ENCODE results near the gene UBE2QL1.
"Not testable (repeated sequence)": the region's sequence is repeated elsewhere in the genome, so short reads cannot be mapped to it uniquely, and the experiment has no call there.

UBE2QL1 gene

GRCh38 chr5:6495433-6496206, 47.0 kb downstream of the UBE2QL1 start:
- no peak for DNase-seq (ENCODE audit: low read depth in 1 of 2, low spot score in 1 of 2)

GRCh38 chr5:6496207-6496584, 47.5 kb downstream of the UBE2QL1 start:
- DNase-seq (ENCODE audit: low read depth in 1 of 2, low spot score in 1 of 2) = no peak

- DNase-seq (ENCODE audit: low read depth in 1 of 2, low spot score in 1 of 2) = no peak
Observed at GRCh38 chr5:6496636-6497035, 48.0 kb downstream of the UBE2QL1 start.

- DNase-seq (ENCODE audit: low read depth in 1 of 2, low spot score in 1 of 2) = no peak
Observed at GRCh38 chr5:6497262-6497661, 48.6 kb downstream of the UBE2QL1 start.

GRCh38 chr5:6498968-6499367, 50.3 kb downstream of the UBE2QL1 start:
- DNase-seq (ENCODE audit: low read depth in 1 of 2, low spot score in 1 of 2) = no peak

GRCh38 chr5:6501701-6502100, 53.0 kb downstream of the UBE2QL1 start:
- DNase-seq (ENCODE audit: low read depth in 1 of 2, low spot score in 1 of 2) = no peak

GRCh38 chr5:6502421-6502820, 53.8 kb downstream of the UBE2QL1 start:
- DNase-seq (ENCODE audit: low read depth in 1 of 2, low spot score in 1 of 2) = no peak

GRCh38 chr5:6503342-6503741, 54.7 kb downstream of the UBE2QL1 start:
- no peak for DNase-seq (ENCODE audit: low read depth in 1 of 2, low spot score in 1 of 2)

- no peak for DNase-seq (ENCODE audit: low read depth in 1 of 2, low spot score in 1 of 2)
Observed at GRCh38 chr5:6504677-6505415, 56.2 kb downstream of the UBE2QL1 start.

- no peak for DNase-seq (ENCODE audit: low read depth in 1 of 2, low spot score in 1 of 2)
Observed at GRCh38 chr5:6505416-6505755, 56.7 kb downstream of the UBE2QL1 start.

- no peak for DNase-seq (ENCODE audit: low read depth in 1 of 2, low spot score in 1 of 2)
Observed at GRCh38 chr5:6505783-6506557, 57.3 kb downstream of the UBE2QL1 start.

- no peak for DNase-seq (ENCODE audit: low read depth in 1 of 2, low spot score in 1 of 2)
Observed at GRCh38 chr5:6506611-6507010, 58.0 kb downstream of the UBE2QL1 start.

GRCh38 chr5:6508931-6509330, 60.3 kb downstream of the UBE2QL1 start:
- no peak for DNase-seq (ENCODE audit: low read depth in 1 of 2, low spot score in 1 of 2)

GRCh38 chr5:6510132-6510531, 61.5 kb downstream of the UBE2QL1 start:
- no peak for DNase-seq (ENCODE audit: low read depth in 1 of 2, low spot score in 1 of 2)

- DNase-seq (ENCODE audit: low read depth in 1 of 2, low spot score in 1 of 2) = no peak
Observed at GRCh38 chr5:6510973-6511372, 62.3 kb downstream of the UBE2QL1 start.

- DNase-seq (ENCODE audit: low read depth in 1 of 2, low spot score in 1 of 2) = not testable (repeated sequence)
Observed at GRCh38 chr5:6515812-6516211, 67.2 kb downstream of the UBE2QL1 start.

- no peak for DNase-seq (ENCODE audit: low read depth in 1 of 2, low spot score in 1 of 2)
Observed at GRCh38 chr5:6516823-6517222, 68.2 kb downstream of the UBE2QL1 start.

- no peak for DNase-seq (ENCODE audit: low read depth in 1 of 2, low spot score in 1 of 2)
Observed at GRCh38 chr5:6517510-6517909, 68.9 kb downstream of the UBE2QL1 start.

- DNase-seq (ENCODE audit: low read depth in 1 of 2, low spot score in 1 of 2) = no peak
Observed at GRCh38 chr5:6518298-6519057, 69.8 kb downstream of the UBE2QL1 start.

- DNase-seq (ENCODE audit: low read depth in 1 of 2, low spot score in 1 of 2) = no peak
Observed at GRCh38 chr5:6520201-6520600, 71.5 kb downstream of the UBE2QL1 start.

GRCh38 chr5:6522331-6522730, 73.7 kb downstream of the UBE2QL1 start:
- no peak for DNase-seq (ENCODE audit: low read depth in 1 of 2, low spot score in 1 of 2)
